HG03457 (cell line): Measurements from ENCODE around the gene COL7A1.
"Not testable (repeated sequence)": the region's sequence is repeated elsewhere in the genome, so short reads cannot be mapped to it uniquely, and the experiment has no call there.

Experiments used
- ATAC-seq: cut with Tn5 transposase; IDR thresholded peaks from one replicate; pipeline ENCODE4 v1.9.1; 2021; ENCODE audit warnings: moderate number of reproducible peaks; ENCODE audit not compliant: unreplicated experiment

Gene COL7A1

GRCh38 chr3:48565186-48565585 is 29.9 kb downstream of the COL7A1 start:
- no peak for ATAC-seq

GRCh38 chr3:48564667-48565066 is 30.5 kb downstream of the COL7A1 start:
- ATAC-seq = no peak

GRCh38 chr3:48564022-48564421 is 31.1 kb downstream of the COL7A1 start:
- no peak for ATAC-seq

- no peak for ATAC-seq
These were observed 31.7 kb downstream of the COL7A1 start, which contains the start of gene UCN2 for GRCh38 chr3:48563382-48563918. UCN2 (minus strand) TSS chr3:48563781; CDS start chr3:48563124, 657 bp downstream.

- no peak for ATAC-seq
These were observed 32.6 kb downstream of the COL7A1 start for GRCh38 chr3:48562367-48563095.

GRCh38 chr3:48561045-48561736 is 33.9 kb downstream of the COL7A1 start:
- ATAC-seq = no peak

- no peak for ATAC-seq
These were observed 34.5 kb downstream of the COL7A1 start for GRCh38 chr3:48560648-48561018.

GRCh38 chr3:48558493-48559134 is 36.5 kb downstream of the COL7A1 start:
- ATAC-seq = no peak

GRCh38 chr3:48556796-48557626 is 38.1 kb downstream of the COL7A1 start, which contains the start of gene PFKFB4:
PFKFB4 (minus strand) TSS chr3:48556803; CDS start chr3:48556777, 26 bp downstream.
- peak; percentile 78 for ATAC-seq

GRCh38 chr3:48555949-48556795 is 39.0 kb downstream of the COL7A1 start:
- ATAC-seq = no peak

- no peak for ATAC-seq
These were observed 39.7 kb downstream of the COL7A1 start for GRCh38 chr3:48555231-48555948.

GRCh38 chr3:48553886-48554845 is 41.0 kb downstream of the COL7A1 start:
- ATAC-seq = no peak

- no peak for ATAC-seq
These were observed 41.8 kb downstream of the COL7A1 start for GRCh38 chr3:48553361-48553760.

GRCh38 chr3:48552111-48552951 is 42.8 kb downstream of the COL7A1 start:
- ATAC-seq = no peak

- ATAC-seq = not testable (repeated sequence)
These were observed 43.5 kb downstream of the COL7A1 start for GRCh38 chr3:48551651-48552050.

- ATAC-seq = no peak
These were observed 46.1 kb downstream of the COL7A1 start for GRCh38 chr3:48548729-48549705.
